IPS-18c (cell line): Measurements from ENCODE around the gene ABTB2.
A peak's percentile ranks its signal among the peaks of the same experiment; 100 is the strongest.

Source experiments
- H3K4me3 ChIP-seq: 2 replicates; pipeline ENCODE4 v1.7.0; 2013; ENCODE audit warnings: low read depth, mild to moderate bottlenecking, low read length, moderate library complexity; ENCODE audit not compliant: insufficient read depth
- H3K9me3 ChIP-seq: one replicate; pipeline ENCODE4 v1.6.1; 2013; ENCODE audit warnings: mild to moderate bottlenecking, low read length, moderate library complexity; ENCODE audit not compliant: control insufficient read depth, insufficient read depth

ABTB2 gene

GRCh38 chr11:34134765-34135164 is 223.0 kb downstream of the ABTB2 start:
- no peak overlapping the region for H3K4me3 ChIP-seq
- H3K9me3 ChIP-seq = no peaks in the 10 kb centered on the region

GRCh38 chr11:34132261-34132965 is 225.4 kb downstream of the ABTB2 start:
- Histone ChIP-seq H3K4me3 (no peak overlapping the region), H3K9me3 (no peaks in the 10 kb centered on the region)

GRCh38 chr11:34128824-34129223 is 229.0 kb downstream of the ABTB2 start:
- H3K9me3 ChIP-seq = no peaks in the 10 kb centered on the region
- H3K4me3 ChIP-seq = no peak overlapping the region

- Histone ChIP-seq H3K9me3 (no peaks in the 10 kb centered on the region), H3K4me3 (no peak overlapping the region)
These were observed 230.6 kb downstream of the ABTB2 start for GRCh38 chr11:34126959-34127848.

GRCh38 chr11:34124885-34125668 is 232.7 kb downstream of the ABTB2 start:
- Histone ChIP-seq H3K4me3 (no peak overlapping the region), H3K9me3 (no peaks in the 10 kb centered on the region)

- no peaks in the 10 kb centered on the region for H3K9me3 ChIP-seq
- no peak overlapping the region for H3K4me3 ChIP-seq
These were observed 237.2 kb downstream of the ABTB2 start for GRCh38 chr11:34120651-34121050.

GRCh38 chr11:34114471-34114870 is 243.3 kb downstream of the ABTB2 start:
- Histone ChIP-seq H3K4me3 (no peak overlapping the region), H3K9me3 (no peaks in the 10 kb centered on the region)

GRCh38 chr11:34114014-34114413 is 243.8 kb downstream of the ABTB2 start:
- no peaks in the 10 kb centered on the region for H3K9me3 ChIP-seq
- no peak overlapping the region for H3K4me3 ChIP-seq

- Histone ChIP-seq H3K9me3 (no peaks in the 10 kb centered on the region), H3K4me3 (no peak overlapping the region)
These were observed 246.0 kb downstream of the ABTB2 start for GRCh38 chr11:34111722-34112270.

- peak overlapping the region; percentile 65 for H3K4me3 ChIP-seq
- no peaks in the 10 kb centered on the region for H3K9me3 ChIP-seq
These were observed 251.8 kb downstream of the ABTB2 start for GRCh38 chr11:34105957-34106504.

- Histone ChIP-seq H3K9me3 (no peaks in the 10 kb centered on the region), H3K4me3 (peak within 1 kb of the TSS; percentile 65)
These were observed 252.5 kb downstream of the ABTB2 start, which contains the start of gene NAT10 for GRCh38 chr11:34105079-34105956. Gene NAT10 (plus strand): TSS chr11:34105629. CDS start chr11:34108226, 2,597 bp downstream.

- peak overlapping the region; percentile 65; the same call in 1 of the 2 replicates for H3K4me3 ChIP-seq
- H3K9me3 ChIP-seq = no peaks in the 10 kb centered on the region
These were observed 253.1 kb downstream of the ABTB2 start for GRCh38 chr11:34104680-34105078.
